Erythroblast (primary cell): ENCODE data around the gene PLEKHM3.

ENCODE experiments used
- GATA1 ChIP-seq: IDR thresholded peaks from 2 replicates; pipeline ENCODE4 v1.6.1; 2011; ENCODE audit warnings: low read depth, mild to moderate bottlenecking, control low read depth, low read length, moderate library complexity
- POLR2A ChIP-seq: IDR thresholded peaks from 2 replicates; pipeline ENCODE4 v1.6.1; 2011; ENCODE audit warnings: mild to moderate bottlenecking, low read length

DNA sequence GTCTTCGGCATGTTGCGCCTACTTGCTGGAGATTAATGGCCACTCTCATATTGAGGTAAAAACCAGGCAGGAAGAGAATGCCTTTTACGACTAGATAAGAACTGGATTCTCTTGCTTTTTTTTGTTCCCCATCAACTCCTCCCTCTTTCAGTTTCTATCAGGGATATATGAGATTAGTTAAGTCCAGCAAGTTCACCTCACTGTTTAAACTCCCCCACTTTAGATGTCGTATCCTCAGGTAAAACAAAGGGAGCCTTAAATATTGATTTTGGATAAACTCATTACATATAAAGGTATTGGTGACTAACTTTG, 98.4 kb downstream of the PLEKHM3 start:
- TF ChIP-seq POLR2A (no peak), GATA1 (no peak)
